GM18867 (cell line): ENCODE data around the gene FXYD2.

Source experiments
- ATAC-seq: cut with Tn5 transposase; IDR thresholded peaks from one replicate; pipeline ENCODE4 v1.9.1; 2021; ENCODE audit warnings: mild to moderate bottlenecking, moderate library complexity; ENCODE audit not compliant: unreplicated experiment

The FXYD2 gene

DNA sequence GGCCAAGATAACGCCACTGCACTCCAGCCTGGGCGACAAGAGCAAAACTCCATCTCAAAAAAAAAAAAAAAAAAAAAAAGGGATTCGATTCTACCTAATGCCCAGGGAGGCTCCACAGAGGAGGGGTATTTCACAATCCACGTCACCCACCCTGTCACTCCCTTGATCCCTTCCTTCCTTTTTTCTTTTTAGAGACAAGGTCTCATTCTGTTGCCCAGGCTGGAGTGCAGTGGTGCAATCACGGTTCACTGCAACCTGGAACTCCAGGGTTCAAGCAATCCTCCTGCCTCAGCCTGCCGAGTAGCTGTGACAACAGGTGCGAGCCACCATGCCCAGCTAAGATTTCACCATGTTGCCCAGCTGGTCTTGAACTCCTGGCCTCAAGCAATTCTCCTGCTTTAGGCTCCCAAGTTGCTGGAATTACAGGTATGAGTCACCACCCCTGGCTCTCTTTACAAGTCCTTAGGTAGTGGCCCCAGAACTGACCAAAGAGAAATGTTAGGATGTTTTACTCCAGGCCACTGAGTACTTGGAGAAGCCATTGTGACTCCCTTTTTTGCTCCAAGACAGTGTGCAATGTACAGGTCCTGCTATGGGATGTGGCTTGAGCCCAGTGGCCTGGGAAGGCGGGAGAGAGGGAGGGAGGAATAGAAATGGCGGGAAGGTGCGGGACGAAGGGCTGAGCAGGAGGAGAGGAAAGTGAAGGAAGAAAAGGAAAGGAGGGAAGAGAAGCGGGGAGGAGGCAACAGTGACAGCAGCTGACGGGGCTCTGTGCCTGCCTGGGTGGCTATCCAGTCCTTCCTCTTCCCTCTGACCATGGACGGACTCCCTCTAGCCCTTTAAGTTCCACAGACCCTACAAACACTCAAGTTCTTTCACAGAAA is 11.8 kb upstream of the FXYD2 start:
- ATAC-seq: no peak

DNA sequence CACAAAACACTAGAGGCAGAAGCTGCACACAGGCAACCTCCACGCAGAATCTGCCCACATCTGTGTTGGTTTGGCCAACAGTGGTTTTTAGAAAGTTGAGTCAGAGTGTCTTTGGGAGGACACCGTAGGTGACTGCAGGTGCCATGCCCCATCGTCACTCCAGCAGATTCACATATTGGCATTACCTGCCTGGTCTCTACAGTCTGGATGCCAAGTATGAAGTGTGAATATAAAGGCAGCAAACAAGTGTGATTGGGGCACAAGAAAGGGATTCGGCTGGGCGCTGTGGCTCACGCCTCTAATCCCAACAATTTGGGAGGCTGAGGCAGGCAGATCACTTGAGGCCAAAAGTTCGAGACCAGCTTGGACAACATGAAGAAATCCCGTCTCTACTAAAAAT is 11.0 kb upstream of the FXYD2 start:
- no peak for ATAC-seq

DNA sequence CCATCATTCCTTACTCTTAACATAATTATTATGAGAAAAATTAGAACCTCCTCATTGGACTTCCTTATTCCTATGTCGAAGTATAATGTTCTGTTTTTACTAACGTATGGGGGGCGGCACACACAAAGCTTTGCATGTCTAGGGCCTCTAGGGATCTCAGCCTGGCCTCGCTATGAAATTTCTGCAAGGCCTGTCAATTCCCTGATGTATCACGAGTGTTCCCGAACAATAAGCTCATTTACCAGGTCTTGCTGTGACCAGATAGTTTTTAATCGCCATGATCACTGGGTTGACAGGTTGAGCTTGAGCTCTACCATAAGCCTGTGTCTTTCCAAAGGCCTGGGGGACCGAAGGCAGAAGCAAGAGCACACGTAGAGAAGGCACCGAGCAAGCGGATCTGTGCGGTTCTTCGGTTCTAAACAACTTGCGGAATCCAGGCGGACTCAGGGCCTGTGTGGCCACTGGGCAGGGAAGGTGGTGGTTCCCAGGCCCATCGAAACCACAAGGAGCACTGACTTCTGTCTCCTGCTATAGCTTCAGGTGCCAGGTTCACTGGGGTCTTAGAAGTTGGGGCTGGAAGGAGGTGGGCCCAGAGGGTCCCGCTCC is 10.4 kb upstream of the FXYD2 start:
- no peak for ATAC-seq

DNA sequence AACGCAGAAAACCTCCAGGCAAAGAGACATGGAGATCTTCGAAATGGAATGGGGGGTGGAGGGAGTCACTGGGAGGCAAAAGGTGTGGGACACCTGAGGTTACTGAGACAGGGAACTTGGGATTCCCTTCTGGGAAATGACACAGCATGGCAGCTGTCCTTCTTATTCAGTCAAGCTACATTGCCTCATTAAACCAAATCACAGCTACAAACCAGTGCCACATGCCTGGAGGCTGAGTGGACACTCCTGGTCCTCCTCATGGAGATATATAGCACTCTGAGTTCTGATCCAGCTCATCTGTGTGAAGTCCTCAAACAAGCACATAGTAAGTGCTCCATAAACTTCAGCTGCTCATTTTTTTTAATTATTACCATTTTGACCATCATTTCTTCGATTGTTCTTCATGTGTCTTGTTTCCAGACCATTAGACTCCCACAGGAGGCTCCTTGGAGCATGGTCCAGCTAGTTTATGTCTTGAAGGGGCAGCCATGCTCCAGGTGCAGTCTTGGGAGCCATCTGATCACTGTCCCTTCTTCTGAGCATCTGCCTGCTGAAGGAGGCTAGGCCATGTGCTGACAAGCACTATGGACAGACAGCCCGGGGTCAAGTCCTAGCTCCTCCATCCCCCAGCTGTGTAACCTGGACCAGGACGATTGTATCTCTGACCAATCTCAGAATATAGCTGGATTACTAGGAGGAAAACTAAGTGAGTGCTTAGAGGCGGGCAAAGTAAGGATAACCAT is 9.7 kb upstream of the FXYD2 start:
- ATAC-seq: no peak

DNA sequence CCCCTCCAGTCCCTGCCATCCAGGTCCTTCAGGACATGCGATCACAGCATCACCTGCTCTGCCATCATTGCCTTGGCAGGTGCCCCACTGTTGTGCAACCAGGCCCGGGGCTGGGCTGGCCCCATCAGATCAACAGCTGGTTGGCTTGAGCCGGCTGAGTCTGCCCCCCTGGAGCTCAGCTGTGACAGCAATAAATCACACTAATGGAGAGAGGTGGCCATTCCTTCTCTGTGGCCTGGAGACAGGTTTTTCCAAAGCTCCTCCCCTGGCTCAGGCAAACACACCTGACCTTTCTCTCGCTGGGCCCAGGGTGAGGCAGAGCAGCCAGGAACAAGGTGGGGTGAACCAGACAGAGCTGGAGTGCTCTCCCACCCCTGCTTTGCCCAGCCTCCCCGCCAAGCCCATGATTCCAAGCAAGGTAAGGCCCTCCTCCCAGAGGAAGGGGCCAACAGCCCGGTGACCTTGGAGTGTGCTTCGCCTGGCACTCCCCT is 8.9 kb upstream of the FXYD2 start:
- ATAC-seq: no peak

DNA sequence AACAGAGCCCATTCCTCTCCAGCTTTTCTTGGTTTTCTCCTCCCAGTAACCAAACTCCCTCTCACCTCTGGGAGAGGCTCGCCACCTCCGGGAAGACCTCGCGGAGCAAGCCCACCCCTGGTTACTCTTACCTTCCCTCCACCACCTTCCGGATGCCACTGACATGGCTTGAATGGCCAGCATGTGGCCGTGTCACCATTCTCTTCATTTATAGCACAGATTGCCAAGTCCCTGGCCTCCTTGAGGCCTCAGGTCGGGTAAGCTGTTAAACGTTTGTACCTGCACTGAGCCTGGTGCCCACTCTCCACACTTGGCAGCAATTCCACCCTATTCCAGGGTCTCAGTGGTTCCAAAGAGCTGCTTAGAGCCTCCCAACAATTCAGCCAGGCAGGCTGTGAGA is 8.0 kb upstream of the FXYD2 start:
- no peak for ATAC-seq

DNA sequence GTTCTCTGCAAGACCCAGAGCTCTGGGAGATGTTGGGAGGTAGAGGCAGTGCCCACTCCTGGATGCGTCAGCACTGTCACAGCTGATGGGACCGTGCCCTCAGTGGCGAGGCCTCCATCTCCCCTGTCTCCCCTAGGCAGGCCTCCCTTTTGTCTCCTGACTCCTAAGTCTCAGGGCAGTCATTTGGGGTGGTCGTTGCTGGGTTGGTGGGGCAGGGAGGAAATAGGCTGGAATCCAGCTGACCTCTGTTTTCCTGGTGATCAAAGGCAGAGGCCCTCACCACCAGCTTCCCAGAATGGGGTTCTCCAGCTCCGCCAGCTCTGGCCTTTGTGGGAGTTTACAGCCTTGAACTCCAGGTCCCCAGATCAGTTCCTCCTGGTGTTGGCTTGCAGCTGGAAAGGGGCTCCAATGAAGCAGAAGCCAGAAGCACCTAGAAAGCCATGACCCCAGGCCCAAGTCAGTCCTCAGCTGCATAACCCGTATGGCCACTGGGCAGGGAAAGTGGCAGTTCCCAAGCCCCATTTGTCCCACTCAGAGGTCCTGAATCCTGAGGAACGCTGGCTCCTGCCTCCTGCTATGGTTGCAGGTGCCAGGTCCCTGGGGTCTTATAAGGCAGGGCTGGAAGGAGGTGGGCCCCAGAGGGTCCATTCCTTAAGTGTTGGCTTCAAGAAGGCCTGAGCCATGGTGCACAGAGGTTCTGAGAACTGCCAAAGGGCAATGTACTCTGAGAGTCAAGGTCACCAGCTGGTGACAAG is 7.3 kb upstream of the FXYD2 start:
- no peak for ATAC-seq

DNA sequence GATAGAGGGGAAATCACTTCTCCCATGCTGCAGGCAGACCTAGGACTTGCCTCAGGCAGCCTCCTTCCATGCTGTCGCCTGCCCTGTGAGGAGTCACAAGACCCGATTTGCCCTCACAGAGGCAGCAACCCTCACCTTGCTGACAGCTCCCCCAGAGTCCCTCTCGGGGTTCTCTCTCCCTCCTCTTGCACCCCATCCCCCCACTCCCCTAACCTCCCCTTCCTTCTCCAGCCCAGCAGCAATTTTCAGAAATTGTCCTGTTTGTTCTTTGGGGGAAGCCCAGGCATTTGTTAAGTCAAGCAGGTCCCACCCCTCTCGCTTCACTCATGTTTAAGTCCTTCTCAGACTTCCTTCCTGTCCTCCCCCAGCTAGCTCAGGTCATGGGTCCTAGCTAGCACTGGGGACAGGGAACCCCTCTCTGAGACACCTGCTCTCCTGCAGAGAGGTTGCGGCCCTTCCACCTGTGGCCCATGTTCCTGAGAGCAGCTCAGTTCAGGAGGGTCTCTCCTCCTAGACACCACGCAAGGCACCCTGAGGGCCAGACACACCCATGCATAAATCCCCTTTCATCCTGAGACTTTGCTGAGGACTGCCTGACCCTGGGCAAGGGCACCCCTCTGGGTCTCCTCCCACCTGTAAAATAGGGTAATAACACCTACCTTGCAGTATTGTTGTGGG is 6.3 kb upstream of the FXYD2 start:
- no peak for ATAC-seq

DNA sequence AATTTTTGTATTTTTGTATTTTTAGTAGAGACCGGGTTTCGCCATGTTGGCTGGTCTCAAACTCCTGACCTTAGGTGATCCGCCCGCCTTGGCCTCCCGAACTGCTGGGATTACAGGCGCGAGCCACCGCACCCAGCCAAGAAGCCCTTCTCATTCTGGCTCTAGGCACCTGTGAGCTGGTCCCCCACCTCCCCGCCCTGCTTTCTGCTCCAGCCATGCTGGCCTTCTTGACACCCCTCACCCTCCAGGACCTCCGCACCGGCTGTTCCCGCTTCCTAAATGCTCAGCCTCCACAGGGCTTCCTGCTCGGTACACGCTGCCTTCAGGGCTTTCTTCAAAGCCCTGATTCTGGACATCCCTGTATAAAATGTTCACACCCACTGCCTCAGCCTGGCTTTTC is 5.5 kb upstream of the FXYD2 start:
- no peak for ATAC-seq

DNA sequence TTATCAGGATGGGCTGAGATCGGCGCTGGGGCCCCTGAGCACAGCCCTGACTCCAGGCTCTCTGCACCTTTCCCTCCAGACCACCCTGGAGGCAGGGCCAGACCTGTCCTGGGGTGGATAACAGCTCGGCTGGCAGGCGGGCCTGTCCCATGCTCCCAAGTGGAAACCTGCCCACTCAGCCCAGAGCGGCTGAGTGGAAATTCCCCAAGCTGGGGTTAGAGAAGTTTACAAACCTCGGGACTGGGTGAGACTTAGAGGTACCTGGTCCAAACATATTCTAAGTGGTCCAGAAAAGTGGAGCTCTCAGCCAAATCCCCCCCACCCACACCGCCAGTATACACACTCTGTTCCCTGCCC is 4.8 kb upstream of the FXYD2 start:
- ATAC-seq: no peak

DNA sequence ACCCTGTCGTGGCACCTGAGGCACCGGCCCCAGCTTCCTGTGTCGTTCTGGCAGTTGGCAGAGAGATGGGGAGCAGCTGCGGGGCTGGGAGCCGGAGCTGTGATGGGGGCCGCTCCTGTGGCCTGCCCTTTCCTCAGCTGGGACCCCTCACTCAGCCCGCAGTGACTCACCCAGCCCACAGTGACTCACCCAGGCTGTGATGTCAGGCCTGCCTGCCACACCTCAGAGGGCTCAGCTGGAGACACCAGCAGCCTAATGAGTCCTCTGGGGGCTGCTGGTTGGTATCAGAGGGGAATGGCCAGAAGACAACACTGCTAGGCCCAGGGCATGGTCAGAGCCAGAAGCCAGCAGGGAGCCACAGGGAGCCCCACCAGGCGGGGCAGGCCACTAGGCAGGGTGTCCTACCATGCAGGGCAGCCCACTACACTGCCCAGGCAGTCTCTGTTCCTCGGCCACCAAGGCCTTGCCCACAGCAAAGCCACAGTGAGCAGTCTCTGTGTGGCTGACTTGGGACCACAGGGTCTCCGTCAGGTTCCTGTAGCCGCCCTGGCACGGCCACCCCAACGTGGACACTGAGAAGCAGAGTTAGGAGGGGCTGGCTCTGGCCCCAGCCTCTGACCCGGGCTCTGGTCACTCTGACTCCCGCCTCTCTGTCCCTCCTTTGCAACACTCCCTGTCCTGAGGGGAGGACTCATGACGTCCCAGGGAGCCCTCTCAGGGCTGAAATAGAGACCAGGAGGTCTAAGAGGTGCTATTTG is 4.2 kb upstream of the FXYD2 start:
- peak; percentile 56 for ATAC-seq

DNA sequence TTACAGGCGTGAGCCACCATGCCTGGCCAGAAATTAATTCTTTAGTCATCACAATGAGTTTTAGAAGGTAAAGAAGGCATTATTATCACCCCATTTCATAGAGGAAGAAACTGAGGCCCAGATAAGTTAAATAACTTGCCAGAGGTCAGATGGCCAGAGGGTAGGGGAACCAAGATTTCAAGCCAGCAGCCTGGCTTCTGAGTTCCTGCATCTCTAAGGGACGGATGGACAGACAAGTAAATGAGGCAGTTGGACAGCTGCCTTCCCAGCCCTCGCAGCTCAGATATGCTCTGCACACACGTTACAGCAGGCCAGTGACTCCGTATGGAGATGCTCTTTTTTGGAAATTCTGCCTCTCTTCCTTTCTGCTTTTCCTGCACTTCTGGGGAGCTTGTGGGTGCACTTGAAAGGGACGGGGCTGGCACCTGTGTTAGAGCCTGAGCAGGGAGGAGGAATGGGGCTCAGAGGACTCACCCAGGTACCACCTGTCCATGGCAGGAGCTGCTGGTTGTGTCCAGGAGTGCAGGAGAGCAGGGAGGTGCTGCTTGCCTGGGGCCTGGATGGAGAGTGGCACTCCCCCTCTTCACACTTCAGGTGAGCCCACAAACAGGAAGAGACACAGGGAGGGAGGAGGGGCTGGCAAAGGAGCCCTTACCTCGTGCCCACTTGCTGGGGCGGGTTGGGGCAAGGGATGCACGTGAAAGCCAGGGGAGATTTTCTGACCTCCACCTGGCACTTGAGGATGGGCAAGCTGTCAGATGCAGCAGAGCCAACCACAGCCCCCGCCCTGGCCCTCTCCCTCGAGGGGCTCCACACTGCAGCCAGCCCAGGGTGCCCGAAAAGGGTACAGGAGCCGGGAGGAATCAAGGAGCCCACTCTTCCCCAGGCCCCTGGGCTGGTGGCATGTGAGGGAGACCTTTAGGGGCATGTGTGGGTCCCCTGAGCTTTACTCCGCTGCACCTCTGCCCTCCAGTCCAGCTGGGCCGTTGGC is 3.3 kb upstream of the FXYD2 start:
- no peak for ATAC-seq

DNA sequence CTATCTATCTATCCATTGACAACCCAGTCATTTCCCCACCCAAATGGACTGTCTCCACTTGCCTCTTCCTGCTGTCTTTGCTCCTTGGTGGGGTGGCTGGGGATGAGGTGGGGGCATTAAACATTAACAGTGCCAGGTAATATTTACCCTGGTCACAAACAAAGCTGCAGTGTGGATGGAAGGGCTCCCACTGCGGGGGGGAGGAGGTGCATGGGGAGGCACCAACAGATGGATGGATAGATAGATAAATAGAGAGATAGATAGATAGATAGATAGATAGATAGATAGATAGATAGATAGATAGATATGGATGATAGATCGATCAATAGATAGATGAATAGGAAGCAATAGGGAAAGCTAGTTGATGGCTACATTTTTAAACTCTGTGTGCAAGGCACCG is 2.3 kb upstream of the FXYD2 start:
- ATAC-seq: no peak

DNA sequence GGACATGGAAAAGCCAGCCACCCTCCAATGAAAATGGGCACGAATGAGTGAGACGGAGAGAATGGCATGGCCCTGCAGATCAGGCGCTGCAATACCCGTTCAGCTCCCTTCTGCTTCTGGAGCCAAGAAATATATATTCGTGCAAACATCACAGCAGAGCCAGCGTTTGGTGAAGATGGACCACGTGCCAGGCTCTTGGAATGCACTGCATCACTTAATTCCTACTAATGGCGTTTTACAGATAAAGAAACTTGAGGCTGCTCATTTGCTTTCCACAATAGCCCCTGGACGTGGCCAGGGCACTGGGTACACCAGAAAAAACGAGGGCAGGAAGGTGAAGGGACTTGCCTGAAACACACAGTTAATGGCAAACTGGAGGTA is 1.6 kb upstream of the FXYD2 start:
- no peak for ATAC-seq

DNA sequence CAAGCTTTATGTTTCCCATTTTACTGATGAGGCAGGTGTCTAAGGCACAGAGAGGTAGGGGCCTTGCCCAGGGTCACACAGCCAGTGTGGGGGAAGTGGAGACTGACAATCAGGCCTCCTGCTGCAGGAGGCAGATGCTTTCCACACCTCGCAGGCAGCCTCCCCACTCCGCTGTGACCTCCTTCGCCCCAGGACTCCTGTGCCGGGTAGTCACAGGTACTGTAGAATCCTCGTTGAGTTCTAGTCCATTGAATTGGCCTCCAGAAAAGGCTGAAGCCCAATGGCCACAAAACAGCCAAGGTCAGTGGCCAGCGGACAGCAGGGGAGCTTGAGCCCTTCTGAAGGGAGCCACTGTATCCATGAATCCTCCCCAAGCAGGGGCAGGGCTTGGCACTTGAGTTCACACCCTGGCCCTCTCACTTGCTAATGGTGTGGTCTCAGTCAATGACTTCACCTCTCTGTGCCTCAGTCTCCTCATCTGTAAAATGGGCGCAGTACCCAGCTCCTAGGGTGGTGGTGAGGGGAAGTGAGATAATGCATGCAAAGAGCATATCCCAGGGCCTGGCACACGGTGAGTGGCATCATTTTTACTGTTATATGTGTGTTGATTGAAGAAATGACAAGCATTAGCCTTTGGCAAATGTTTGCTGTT is 1.1 kb upstream of the FXYD2 start:
- ATAC-seq: no peak

DNA sequence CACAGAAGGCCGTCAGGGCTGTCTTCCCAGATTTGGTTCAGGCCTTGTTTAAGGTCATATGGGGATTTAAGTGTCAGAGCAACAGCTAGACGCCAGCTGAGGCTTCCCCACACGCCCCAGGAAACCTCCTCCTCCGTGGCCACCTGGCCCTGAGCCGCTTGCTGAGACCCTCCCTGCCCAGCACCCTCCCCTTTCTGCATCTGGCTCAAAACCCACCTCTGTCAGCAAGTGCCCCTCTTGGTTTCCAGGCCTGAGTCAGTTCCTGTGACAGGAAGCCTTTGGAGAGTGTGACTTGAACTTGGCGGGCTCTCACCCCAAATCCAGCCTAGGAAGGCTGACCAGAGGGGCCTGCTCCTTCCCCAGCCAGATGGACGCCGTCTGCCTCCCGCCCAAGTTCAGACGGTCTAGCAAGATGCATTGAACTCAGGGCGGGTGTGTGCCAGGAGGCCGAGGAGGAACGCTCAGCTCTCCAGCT is 561 bp downstream of the FXYD2 start:
- ATAC-seq: no peak

DNA sequence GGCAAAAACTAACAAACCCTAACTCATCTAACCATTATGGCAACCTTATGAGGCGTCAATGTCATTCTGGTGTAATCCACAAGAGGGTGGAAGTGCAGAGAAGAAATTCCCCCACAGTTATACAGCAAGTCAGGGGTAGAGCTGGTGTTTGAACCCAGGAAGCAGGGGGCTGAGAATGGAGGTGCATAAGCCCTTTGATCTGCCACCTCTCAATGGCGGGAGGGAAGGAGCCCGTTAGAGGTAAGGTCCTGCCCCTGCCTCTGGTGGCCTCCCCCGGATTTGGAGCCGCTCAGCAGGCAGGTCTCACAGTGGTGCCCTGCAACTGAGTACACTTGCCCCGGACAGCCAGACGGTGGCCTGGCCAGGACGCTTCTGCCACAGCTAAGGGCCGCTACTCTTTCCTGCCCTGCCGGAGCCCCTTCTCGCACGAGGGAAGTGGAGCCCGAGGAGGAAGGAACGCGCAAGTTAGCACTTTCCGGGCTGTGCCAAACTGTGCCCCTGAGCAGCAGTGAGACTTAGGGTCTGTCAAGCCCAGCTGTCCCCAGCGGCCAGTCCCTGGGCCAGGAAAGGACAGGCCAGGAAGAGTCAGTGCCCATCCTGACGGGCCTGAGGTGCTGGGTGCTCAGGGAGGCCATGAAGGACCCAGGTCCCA is 1.1 kb downstream of the FXYD2 start:
- no peak for ATAC-seq
